GM18907 (cell line): ENCODE results near the gene PRKAR1B.

Experiments used
- ATAC-seq: cut with Tn5 transposase; IDR thresholded peaks from one replicate; pipeline ENCODE4 v1.9.1; 2021; ENCODE audit warnings: mild to moderate bottlenecking, moderate library complexity; ENCODE audit not compliant: unreplicated experiment

PRKAR1B gene

DNA sequence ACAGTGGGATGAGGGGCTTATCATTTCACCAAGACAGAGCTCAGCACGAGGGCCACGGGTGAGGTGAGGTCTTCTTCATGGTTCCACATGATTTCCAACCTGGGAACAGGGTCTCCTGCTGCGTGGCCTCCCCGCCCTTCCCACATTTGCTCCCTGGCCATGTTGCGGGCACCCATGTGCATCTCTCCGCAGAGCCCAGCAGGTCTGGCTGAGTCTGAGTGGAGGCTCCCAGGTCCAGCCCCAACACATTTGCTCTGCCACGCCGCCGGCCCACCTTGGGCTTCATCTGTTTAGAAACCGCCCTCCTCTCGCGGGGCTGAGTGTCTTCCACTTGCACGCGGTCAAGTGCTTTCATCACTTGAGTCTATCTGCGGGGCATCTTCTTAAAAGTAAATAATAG, 14.8 kb upstream of the PRKAR1B start:
- no peak for ATAC-seq

DNA sequence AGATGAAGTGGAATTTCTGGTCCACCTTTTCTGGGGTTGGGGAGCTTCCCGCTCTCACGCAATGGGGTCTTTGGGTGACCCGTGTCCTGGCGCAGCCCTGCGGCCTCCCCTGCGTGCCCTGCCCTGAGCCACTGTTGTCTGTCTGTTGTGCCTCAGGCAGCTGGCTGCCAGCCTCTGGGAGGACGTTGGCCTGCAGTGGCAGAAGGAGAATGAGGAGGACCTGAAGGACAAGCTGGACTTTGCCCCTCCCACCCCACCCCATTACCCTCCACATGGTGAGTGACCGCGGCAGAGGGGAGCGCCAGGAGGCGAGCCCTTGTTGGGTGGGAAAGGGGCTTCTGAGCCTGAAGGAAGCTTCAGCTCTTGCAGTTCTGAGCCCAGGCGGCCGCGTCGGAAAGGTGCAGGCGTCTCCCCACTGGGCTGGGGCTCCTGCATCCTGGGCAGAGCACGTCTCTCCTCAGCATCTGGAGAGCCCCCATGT, 14.2 kb upstream of the PRKAR1B start:
- no peak for ATAC-seq

DNA sequence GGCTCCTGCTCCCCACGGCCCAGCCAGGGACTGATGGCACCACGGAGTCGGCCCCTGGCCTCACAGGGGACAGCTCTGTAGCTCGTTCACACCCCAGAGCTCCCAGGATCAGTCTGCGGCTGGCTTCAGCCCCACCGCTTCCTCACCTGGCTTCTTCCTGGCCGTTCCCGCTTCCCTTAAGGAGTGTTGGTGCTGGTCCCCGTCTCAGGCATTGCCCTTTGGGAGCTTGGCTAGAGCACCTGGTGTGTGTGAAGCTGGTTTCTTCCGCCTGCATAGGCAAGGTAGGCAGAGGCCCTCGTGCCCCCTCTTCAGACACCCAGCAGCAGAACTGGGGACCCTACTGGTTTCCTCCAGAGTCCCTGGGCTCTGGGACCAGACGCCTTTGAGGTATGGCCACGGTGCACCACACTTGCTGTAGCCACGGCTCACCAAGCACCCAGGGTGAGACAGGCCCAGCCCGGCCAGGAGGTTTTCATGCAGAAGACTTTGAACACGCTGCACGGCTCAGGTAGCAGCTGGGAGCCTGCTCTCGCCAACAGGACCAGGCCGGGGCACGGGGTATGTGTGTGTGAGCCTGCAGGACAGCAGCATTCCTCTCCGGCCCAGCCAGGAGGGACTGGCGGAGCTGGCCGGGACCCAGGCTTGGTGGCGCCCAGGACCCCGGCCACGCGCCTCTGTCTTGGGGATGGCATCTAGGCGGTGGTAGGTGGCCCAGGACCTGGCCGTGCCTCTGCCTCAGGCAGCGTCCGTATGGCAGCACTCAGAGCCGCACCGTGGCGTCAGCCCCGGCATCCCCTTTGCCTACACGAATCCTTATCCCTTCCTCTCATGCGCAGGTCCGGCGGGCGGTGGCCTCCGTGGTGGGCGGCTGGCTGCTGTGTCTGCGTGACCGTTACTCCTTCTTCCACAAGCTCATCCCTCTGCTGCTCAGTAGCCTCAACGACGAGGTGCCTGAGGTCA, 13.2 kb upstream of the PRKAR1B start:
- ATAC-seq, result no peak

DNA sequence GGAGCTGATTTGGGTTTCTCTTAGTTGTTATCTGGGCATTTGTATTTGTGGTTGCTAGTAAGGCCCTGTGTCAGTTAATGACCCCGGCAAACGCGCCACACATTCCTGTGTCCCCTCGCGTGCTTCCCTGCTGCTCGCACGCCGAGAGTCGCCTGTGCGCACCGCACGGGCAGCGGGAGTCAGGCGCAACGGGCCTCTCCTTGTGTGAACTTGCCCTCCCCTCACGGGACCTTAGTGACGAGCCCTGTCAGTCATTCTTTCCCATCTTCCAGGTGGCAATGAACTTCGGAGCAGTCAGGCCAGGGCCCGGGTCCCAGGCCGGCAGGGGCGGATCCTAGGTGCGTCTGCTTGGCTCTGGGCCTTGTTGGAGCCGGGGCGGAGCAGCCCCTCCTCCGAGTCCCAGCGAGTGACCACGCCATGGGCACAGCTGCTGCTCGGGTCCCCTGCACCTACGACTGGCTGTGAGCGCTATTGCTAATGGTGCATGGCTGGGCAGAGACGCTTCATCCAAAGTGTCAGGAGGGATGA, 12.4 kb upstream of the PRKAR1B start:
- no peak for ATAC-seq

DNA sequence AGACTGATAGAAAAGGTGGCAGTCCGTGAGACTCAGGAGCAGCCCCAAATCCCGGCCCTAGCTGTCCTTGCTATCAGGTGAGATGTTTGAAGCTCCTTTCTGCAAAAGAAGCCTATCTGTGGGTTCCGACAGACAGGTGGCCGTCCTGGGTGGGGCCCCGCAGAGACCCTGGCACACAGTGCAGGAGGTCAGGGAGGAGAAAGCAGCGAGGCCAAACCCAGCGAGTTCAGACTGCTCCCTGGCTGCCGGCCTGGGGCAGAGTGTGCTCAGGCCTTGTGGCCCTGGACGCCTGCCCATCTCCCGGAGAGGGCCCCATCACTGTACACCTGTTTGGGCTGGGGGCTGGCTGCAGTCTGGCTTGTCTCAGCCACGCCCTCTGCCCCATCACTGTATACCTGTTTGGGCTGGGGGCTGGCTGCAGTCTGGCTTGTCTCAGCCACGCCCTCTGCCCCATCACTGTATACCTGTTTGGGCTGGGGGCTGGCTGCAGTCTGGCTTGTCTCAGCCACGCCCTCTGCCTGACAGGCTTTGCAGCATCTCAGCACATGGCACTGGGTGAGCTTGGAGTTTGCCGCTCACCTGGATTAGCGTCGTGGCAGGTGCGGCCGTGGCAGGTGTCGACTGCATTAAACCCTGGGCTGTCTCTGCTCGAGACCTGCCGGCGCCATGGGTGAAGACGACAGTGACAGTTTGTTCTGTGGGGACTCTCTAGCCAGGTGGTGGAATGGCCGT, 11.8 kb upstream of the PRKAR1B start:
- no peak for ATAC-seq

DNA sequence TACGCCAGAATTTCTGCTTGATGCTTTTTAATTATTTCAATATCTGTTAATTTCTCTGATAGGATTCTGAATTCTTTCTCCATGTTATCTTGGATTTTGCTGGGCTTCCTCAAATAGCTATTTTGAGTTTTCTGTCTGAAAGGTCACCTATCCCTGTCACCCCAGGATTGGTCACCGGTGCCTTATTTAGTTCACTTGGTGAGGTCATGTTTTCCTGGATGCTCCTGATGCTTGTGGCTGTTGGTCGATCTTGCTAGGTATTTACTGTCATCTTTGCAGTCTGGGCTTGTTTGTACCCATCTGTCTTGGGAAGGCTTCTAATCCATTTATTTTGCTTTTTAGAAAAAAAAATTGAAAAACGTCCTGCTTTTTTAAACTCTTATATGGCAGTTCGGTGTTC, 11.2 kb upstream of the PRKAR1B start:
- no peak for ATAC-seq

DNA sequence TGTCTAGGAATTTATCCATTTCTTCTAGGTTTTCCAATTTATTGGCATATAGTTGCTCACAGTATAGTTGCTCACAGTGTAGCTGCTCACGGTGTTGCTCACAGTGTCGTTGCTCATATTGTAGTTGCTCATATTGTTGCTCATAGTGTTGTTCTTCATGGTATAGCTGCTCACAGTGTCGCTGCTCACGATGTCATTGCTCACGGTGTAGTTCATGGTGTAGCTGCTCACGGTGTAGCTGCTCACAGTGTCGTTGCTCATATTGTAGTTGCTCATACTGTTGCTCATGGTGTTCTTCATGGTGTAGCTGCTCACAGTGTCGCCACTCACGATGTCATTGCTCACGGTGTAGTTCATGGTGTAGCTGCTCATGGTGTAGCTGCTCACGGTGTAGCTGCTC, 7.7 kb upstream of the PRKAR1B start:
- ATAC-seq, result no peak

DNA sequence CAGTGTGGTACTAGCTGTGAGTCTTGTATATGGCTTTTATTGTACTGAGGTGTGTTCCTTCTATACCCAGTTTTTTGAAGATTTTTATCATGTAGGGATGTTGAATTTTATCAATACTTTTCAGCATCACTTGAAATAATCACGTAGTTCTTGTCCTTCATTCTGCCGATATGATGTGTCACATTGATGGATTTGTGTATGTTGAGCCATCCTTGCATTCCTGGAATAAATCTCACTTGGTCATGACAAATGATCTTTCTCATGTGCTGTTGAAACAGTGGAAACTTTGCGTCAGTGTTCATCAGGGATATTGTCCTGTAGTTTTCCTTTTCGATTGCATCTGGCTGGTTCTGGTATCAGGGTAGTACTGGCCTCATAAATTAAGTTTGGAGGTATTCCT, 7.1 kb upstream of the PRKAR1B start:
- ATAC-seq, result no peak

DNA sequence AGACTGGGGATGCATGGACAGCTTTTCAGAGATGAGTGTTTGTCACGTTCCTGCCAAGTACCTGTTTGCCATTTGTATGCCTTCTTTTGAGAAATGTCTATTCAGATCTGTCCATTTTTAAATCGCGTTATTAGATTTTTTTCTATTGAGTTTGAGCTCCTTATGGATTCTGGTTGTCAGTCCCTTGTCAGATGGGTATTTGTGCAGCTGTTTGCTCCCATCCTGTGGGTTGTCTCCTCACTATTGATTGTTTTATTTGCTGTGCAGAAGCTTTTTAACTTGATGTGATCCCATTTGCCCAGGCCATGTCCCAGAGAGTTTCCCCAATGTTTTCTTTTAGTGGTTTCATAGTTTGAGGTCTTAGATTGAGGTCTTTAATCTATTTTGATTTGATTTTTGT, 5.5 kb upstream of the PRKAR1B start:
- ATAC-seq, result no peak

DNA sequence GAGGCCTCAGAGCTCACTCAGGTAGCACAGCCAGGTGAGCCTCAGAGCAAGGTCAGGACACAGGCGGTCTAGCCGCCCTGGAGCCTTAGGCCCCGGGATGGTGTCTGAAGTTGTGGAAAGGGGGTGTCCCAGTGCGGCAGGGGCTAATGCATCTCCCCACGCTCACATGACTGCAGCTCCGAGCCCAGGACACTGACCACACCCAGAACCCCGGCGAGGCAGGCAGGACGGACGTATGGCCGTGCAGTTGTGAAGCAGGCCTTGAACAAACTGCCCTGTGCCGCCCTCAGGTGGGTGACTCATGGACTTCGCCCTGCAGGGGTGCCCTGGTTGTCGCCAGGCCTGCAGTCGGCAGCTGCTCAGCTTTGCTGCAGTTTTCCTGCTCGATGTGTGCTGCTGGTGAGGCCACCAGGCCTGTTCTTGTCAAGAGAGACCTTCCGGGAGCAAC, 5.0 kb upstream of the PRKAR1B start:
- ATAC-seq, result no peak

DNA sequence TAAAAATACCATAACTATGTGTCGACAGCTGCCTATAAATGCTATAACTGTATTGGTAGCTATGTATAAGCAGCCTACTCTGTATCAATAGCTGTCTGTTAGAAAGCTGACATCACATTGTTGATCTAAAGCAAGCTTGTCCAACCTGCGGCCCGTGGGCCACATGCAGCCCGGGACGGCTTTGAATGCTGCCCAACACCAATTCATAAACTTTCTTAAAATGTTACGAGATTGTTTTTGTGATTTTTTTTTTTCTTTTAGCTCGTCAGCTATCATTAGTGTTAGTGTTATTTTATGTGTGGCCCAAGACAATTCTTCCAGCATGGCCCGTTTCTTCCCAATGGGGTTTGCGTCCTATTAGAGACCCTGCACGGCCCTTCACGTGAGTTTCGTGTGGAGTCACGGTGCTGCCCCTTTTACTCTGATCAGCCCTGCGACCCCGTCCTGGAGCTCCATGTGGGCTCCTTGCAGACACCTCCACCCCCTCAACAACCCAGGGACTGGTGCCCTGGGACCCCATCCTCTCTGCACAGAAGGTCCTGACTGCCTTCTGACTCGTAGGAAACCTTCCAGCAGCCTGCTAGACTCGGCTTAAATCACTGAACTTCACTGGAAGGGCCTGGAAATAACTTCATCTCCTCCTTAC, 4.5 kb upstream of the PRKAR1B start:
- ATAC-seq, result no peak

DNA sequence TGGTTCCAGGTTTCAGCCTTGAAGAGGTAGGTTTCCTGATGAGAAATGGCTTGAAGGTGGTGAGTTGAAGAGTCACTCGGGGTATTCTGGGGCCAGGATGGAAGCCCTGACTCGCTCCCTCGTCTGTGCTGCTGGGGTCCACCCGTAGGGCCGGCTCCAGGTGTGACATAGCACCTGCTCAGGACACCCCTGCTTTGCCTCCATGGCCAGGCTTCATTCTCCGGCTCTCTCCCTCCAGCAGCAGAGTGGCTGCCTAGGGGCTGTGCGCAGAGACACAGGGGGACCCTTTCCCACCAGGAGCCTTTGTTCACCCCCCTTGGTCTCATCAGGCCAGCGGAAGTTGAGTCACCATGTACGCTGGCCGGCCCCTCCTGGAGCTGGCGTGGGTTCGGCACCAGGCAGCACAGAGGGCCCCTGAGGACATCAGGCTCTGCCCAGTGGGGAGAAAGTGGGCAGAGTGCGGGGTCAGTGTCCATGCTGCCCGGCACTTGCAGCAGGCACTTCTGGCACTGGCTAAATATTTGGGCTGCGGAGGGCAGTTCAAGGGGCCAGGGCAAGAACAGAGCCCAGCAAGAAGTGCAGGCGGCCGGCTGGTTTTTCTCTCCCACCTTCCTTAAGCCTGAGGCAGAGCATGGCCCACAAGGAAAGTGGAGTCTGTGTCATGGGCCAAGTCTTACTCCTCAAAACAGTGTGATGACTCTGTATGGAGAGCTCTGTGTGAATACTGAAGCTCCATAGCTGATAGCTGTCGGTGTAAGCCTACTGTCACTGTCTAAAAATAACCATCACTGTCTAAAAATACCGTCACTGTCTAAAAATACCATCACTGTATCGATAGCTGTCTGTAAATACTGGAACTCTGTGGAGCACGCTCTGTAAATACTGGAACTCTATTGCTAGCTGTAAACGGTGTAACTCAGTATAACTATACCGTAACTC, 3.7 kb upstream of the PRKAR1B start:
- no peak for ATAC-seq

DNA sequence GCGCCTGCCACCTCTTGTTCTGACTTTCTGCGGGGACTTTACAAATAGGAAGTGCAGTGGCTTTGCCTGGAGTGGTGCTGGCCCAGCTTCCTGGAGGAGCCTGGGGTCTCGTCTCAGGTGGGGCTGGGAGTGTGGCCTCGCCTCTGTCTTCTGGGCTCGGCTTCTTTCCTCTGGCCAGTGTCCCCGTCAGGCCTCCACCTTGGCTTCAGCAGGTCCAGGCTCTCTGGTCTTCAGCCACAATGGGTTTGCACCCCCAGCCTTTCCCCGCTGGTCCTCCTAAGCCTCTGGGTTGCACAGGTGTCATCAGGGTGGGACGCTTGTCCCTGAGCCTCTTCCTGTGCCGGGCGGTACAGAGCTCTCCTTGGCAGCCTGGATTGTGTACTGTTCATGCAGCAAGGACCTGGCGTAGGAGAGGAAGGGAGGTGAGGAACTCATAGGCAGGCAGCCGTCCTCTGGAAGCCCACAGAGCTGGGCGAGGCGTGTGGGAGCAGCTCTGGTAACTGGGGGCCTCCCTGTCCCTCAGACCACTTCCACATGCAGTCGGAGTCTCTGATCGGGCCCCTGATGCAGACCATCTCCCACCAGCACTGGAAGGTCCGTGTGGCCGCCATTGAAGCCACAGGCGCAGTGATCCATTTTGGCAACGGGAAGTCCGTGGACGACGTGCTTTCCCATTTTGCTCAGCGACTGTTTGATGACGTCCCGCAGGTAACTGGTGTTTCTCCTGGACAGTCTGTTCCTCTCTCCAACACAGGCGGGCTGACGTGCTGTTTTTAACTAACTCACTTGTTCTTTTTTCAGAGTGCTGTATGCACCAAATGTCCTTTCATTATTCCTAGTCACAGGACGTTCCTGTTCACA, 2.3 kb upstream of the PRKAR1B start:
- ATAC-seq, result no peak

DNA sequence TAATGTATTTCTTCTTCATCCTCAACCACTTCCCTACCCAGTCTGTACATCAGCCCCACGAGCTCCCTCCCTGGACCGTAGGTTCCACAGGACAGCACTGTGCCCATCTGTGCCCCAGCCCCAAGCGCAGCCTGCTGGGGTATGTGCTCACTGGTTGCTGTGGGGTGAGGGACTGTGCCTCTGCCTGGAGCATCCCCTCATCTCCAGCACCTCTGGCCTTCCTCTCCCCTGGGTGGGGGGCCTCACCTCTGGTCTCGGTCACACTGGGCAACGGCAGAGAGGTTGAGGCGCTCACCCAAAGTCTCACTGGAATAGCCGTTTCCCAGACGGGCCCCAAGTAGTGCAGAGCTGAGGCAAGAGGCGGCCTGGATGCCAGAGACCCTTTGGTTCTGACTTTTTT, 1.5 kb upstream of the PRKAR1B start:
- no peak for ATAC-seq

DNA sequence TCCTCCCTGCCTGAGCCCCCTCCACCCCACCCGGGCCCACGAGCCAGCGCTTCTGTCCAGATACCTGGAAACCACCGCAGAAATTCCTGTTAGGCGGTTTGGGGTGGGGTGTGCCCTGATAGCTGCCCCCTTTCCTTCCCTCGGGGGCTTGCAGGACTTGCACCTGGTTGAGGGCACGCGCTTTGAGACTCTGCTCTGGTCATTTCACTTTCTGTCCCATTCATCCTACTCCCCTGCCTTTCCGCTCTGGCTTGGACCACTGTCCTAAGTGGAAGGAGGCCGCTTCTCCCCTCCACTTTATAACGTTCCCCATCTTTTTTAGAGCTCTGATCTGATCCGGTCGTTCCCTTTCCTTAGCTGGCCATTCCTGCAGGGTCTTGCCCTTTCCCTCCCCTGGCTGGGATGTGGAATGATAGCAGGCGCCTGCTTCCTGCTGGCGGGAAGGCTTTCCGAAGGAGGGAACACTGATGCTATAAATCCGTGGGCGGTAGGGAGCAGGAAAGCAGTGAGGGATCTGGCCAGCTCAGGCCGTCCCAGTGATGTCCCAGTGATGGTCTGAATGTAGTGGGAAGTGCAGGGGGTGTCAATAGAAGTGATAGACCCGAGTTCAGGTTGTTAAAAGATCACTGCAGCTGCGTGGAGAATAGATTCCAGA, 852 bp upstream of the PRKAR1B start:
- no peak for ATAC-seq

DNA sequence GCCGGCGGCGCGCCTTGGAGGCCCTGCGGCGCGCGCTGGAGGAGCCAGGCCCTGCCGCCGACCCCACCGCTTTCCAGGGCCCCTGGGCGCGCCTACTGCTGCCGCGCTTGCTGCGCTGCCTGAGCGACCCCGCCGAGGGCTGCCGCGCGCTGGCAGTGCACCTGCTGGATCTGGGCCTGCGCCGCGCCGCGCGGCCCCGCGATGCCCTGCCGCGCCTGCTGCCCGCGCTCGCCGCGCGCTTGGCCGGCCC, 302 bp downstream of the PRKAR1B start:
- peak; percentile 32 for ATAC-seq

DNA sequence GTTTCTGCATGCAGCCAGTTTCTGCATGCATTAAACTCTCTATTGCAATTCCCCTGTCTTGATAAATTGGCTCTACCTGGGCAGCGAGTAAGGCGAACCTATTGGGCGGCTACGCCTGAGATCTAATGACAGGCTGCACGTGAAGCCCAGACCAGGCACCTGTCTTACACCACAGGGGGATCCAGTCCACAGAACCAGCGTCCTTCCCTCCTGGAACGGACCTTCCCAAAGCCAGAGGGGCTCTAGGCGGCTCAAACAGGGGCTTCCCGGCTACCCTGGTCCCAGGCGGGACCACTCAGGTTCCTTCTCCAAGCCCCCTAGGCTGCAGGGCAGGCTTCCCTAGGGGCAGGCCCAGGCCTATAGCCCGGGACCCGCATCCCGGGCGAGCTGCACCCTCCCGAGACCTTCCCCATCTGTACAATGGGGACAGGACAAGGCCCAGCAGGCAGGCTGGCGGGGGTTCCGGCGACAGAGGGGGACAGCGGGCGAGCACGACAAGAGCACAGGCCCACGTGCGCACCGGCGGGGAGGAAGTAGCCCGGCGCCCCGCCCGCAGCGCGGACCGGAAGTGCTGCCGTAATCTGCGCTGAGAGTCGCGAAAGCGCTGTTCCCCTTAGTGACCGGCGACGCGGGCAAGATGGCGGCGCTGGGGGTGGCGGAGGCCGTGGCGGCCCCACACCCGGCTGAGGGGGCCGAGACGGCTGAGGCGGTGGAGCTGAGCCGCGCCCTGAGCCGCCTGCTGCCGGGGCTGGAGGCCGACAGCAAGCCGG, 812 bp downstream of the PRKAR1B start, which contains the start of gene DNAAF5:
TSS of gene DNAAF5 (plus strand) at position 616 of the 770 bp plus-strand sequence. CDS start at position 638, 22 bp downstream.
- ATAC-seq, result peak; percentile 82
